ENCODE results near the gene ZNF654. TPM values are rescaled to one million over a fixed set of nuclear protein-coding genes. Genes with fewer than 3 reads are reported as not detected.
A peak's percentile ranks its signal among the peaks of the same experiment; 100 is the strongest.

ZNF654 gene
- total and polyA plus RNA-seq, 9 of the 15 experiments (the other 6 are each of a cell fraction or from before 2014, with no cell fraction given): 2.4 to 8.6 (median 5.1) TPM

GRCh38 chr3:88149509-88150362 is 90.7 kb downstream of the ZNF654 start, which contains the start of gene C3orf38 (continued):
- TF ChIP-seq RERE (CRISPR knock-in tag; IDR thresholded peaks at IDR 0.05; ENCODE audit: borderline replicate concordance) (no peak), ZNF263 (CRISPR knock-in tag; IDR thresholded peaks at IDR 0.05; ENCODE audit: borderline replicate concordance) (no peak; the same call in 1 of the 2 replicates), RBFOX2 (IDR thresholded peaks at IDR 0.05; ENCODE audit: low read depth, low read length) (peak; percentile 93), EZH2 (IDR thresholded peaks at IDR 0.05; ENCODE audit: borderline replicate concordance, low read depth, low read length) (no peak), GABPA (tag; conservative IDR thresholded peaks at IDR 0.05; ENCODE audit: low read depth) (peak; percentile 98), CHD2 (IDR thresholded peaks at IDR 0.05; ENCODE audit: low read depth, low read length) (no peak), MYBL2 (IDR thresholded peaks at IDR 0.05; ENCODE audit: low read depth) (peak; percentile 45; the same call in 1 of the 2 replicates), MYBL2 (CRISPR knock-in tag; IDR thresholded peaks at IDR 0.05; ENCODE audit: borderline replicate concordance) (no peak), ZNF384 (IDR thresholded peaks at IDR 0.05; ENCODE audit: low read depth, low read length) (no peak), ZNF609 (CRISPR knock-in tag; IDR thresholded peaks at IDR 0.05; ENCODE audit: borderline replicate concordance) (no peak), LCOR (CRISPR knock-in tag; IDR thresholded peaks at IDR 0.05) (0 out of 2 replicates have a peak, but pooled peaks have one; percentile 52), EHMT2 (IDR thresholded peaks at IDR 0.05) (no peak), ZNF785 (CRISPR knock-in tag; IDR thresholded peaks at IDR 0.05) (no peak), ZNF354B (CRISPR knock-in tag; IDR thresholded peaks at IDR 0.05) (no peak), ELK1 (CRISPR knock-in tag; IDR thresholded peaks at IDR 0.05) (no peak), CREM (IDR thresholded peaks at IDR 0.05; ENCODE audit: low read depth) (peak; percentile 59), PHTF2 (CRISPR knock-in tag; IDR thresholded peaks at IDR 0.05) (no peak)

Data from K562 (cell line).